K562 (cell line): ENCODE data around the gene CELA3B. TPM values are rescaled to one million over a fixed set of nuclear protein-coding genes. Genes with fewer than 3 reads are reported as not detected.

Experiments used
- ATF1 ChIP-seq, 2 experiments: fragments of 450-650 bp in 1 of 2; IDR thresholded peaks; 2 replicates each; pipeline ENCODE4 v1.6.1; 2016; ENCODE audit warnings: missing compliant biosample characterization in 1 of 2, missing genetic modification characterization in 1 of 2
- CBX3 ChIP-seq, 2 experiments: IDR thresholded peaks; 1 replicate in 1 of 2; 2 replicates in 1 of 2; pipeline ENCODE4 v1.6.1; 2012; ENCODE audit warnings: inconsistent platforms in 2 of 2, low read length in 2 of 2, borderline replicate concordance in 1 of 2, control low read depth in 1 of 2
- CC2D1A ChIP-seq: fragments of 450-650 bp; IDR thresholded peaks from 2 replicates; pipeline ENCODE4 v1.6.1; 2017; ENCODE audit warnings: mild to moderate bottlenecking
- HDGF ChIP-seq: fragments of 450-650 bp; IDR thresholded peaks from 2 replicates; pipeline ENCODE4 v1.6.1; 2016
- KAT8 ChIP-seq: fragments of 450-650 bp; IDR thresholded peaks from 2 replicates; pipeline ENCODE4 v1.6.1; 2016; ENCODE audit warnings: low read depth, mild to moderate bottlenecking
- KDM5B ChIP-seq: fragments of 200-600 bp; sonication (generic); IDR thresholded peaks from 2 replicates; pipeline ENCODE4 v1.6.1; 2012; ENCODE audit warnings: low read depth, mild to moderate bottlenecking, moderate library complexity, low read length, control low read depth, inconsistent platforms; ENCODE audit not compliant: insufficient replicate concordance
- KLF13 ChIP-seq: fragments of 450-650 bp; IDR thresholded peaks from 2 replicates; pipeline ENCODE4 v1.6.1; 2016; ENCODE audit warnings: missing genetic modification characterization, low read depth, mild to moderate bottlenecking, missing compliant biosample characterization, moderate library complexity, borderline replicate concordance
- LARP7 ChIP-seq: fragments of 450-650 bp; IDR thresholded peaks from 2 replicates; pipeline ENCODE4 v1.6.1; 2016
- MAZ ChIP-seq, 2 experiments: fragments of 450-650 bp in 1 of 2; sonication (generic) in 1 of 2; formaldehyde crosslinking; IDR thresholded peaks in 1 of 2; conservative IDR thresholded peaks in 1 of 2; 2 replicates each; pipeline versions ENCODE4 v1.4.0 to v1.5.0; 2020; ENCODE audit warnings: mild to moderate bottlenecking in 1 of 2, missing genetic modification reagents in 1 of 2
- NCOA1 ChIP-seq: fragments of 450-650 bp; IDR thresholded peaks from 2 replicates; pipeline ENCODE4 v1.6.1; 2016; ENCODE audit warnings: low read depth
- PURB ChIP-seq: sonication (generic); formaldehyde crosslinking; IDR thresholded peaks from 2 replicates; pipeline ENCODE4 v1.9.0; 2021; ENCODE audit warnings: low read depth, mild to moderate bottlenecking, missing genetic modification reagents
- RUNX1 ChIP-seq: sonication (generic); IDR thresholded peaks from 2 replicates; pipeline ENCODE4 v1.6.1; 2016; ENCODE audit warnings: antibody characterized with exemption, low read depth
- SMAD1 ChIP-seq: fragments of 150-350 bp; IDR thresholded peaks from 2 replicates; pipeline ENCODE4 v1.6.1; 2014; ENCODE audit warnings: low read length, low read depth; ENCODE audit not compliant: partially characterized antibody
- SRSF9 ChIP-seq: fragments of 200-400 bp; formaldehyde crosslinking; IDR thresholded peaks from 2 replicates; pipeline ENCODE4 v1.6.1; 2017; ENCODE audit warnings: low read depth, low read length, borderline replicate concordance
- ZFP36 ChIP-seq: fragments of 150-350 bp; IDR thresholded peaks from 2 replicates; pipeline ENCODE4 v1.6.1; 2018; ENCODE audit warnings: low read length, low read depth; ENCODE audit not compliant: partially characterized antibody
- polyA plus RNA-seq, 8 experiments: library from polyadenylated mRNA; depleted of rRNA in 4 of 8; stranded (reverse) in 5 of 8; unstranded in 3 of 8; fragments of >200 nt; fragmentation: Nextera tagmentation in 2 of 8; fragmentation: Illumina TruSeq in 1 of 8; extraction: Ambion mirVana in 2 of 8; extraction: Trizol in 1 of 8; gene quantifications; 2 replicates each; pipeline versions ENCODE4 v1.2.1 to v1.2.3, GENCODE V29; 2011 to 2014; ENCODE audit warnings: inconsistent platforms in 1 of 8, missing spikeins in 1 of 8
- total RNA-seq, 7 experiments: library from RNA; depleted of rRNA in 6 of 7; stranded (reverse); fragments of >200 nt in 6 of 7; fragmentation: Illumina TruSeq in 2 of 7; extraction: Trizol in 2 of 7; gene quantifications; 2 replicates each; pipeline versions ENCODE4 v1.2.1 to v1.2.3, GENCODE V29; 2011 to 2021; ENCODE audit warnings: low replicate concordance in 1 of 7
- TF ChIP-seq, protein P1 (sequence below): fragments of 450-650 bp; IDR thresholded peaks from 2 replicates; pipeline ENCODE4 v1.6.1; 2018; ENCODE audit not compliant: partially characterized antibody
- TF ChIP-seq, protein P2 (sequence below): fragments of 450-650 bp; IDR thresholded peaks from 2 replicates; pipeline ENCODE4 v1.6.1; 2016; ENCODE audit warnings: borderline replicate concordance
- TF ChIP-seq, protein P3 (sequence below): fragments of 450-650 bp; formaldehyde crosslinking; IDR thresholded peaks from 2 replicates; pipeline ENCODE4 v1.4.0; 2020; ENCODE audit warnings: mild to moderate bottlenecking, mixed read lengths

Gene CELA3B
- total and polyA plus RNA-seq, 9 of the 15 experiments (the other 6 are each of a cell fraction or from before 2014, with no cell fraction given) = 3.1 TPM; not detected in 8

DNA sequence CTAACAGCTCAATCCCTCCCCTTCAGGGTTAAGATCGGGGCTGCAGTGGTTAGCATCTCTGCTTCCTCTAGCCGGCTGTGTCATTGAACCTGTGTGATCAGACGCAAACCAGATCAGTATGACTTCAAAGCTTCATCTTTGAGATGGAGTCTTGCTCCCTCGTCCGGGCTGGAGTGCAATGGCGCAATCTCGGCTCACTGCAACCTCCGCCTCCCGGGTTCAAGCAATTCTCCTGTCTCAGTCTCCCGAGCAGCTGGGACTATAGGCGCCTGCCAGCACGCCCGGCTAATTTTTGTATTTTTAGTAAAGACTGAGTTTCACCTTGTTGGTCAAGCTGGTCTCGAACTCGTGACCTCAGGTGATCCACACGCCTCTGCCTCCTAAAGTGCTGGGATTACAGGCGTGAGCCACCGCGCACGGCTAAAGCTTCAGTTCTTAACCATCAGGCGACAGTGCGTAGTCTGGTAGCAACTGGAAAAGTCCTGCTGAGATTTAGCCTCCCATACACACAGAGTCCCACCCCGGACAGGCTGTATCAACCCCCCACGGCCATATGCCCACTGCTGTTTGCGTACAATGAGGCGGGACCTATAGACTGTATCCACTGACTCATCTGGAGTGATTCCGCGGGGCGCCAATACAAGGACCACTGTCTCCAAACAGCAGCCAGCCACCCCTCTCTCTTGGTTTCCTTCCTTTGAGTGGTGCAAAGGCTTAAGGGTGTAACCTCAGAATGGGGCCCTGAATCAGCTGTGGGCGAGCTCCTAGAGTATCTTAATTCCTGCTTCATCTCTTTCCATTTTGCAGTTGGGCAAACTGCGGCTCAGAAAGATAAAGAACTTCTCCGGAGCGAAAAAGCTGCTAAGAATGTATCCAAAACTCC is 47.9 kb downstream of the CELA3B start (continued):
- TF ChIP-seq, protein P1, sequence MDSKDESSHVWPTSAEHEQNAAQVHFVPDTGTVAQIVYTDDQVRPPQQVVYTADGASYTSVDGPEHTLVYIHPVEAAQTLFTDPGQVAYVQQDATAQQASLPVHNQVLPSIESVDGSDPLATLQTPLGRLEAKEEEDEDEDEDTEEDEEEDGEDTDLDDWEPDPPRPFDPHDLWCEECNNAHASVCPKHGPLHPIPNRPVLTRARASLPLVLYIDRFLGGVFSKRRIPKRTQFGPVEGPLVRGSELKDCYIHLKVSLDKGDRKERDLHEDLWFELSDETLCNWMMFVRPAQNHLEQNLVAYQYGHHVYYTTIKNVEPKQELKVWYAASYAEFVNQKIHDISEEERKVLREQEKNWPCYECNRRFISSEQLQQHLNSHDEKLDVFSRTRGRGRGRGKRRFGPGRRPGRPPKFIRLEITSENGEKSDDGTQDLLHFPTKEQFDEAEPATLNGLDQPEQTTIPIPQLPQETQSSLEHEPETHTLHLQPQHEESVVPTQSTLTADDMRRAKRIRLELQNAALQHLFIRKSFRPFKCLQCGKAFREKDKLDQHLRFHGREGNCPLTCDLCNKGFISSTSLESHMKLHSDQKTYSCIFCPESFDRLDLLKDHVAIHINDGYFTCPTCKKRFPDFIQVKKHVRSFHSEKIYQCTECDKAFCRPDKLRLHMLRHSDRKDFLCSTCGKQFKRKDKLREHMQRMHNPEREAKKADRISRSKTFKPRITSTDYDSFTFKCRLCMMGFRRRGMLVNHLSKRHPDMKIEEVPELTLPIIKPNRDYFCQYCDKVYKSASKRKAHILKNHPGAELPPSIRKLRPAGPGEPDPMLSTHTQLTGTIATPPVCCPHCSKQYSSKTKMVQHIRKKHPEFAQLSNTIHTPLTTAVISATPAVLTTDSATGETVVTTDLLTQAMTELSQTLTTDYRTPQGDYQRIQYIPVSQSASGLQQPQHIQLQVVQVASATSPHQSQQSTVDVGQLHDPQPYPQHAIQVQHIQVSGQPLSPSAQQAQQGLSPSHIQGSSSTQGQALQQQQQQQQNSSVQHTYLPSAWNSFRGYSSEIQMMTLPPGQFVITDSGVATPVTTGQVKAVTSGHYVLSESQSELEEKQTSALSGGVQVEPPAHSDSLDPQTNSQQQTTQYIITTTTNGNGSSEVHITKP = no peak
- TF ChIP-seq CBX3 (IDR thresholded peaks at IDR 0.05; ENCODE audit: borderline replicate concordance in 1 of 2, low read length in 2 of 2) = no peak
- TF ChIP-seq SRSF9 = no peak
- TF ChIP-seq ZFP36 = no peak
- TF ChIP-seq HDGF = no peak
- TF ChIP-seq KAT8 = no peak
- TF ChIP-seq LARP7 = no peak
- no peak for TF ChIP-seq PURB
- TF ChIP-seq KDM5B = peak; percentile 42
- 0 out of 2 replicates have a peak, but pooled peaks have one; percentile 7 for TF ChIP-seq NCOA1
- TF ChIP-seq RUNX1 = no peak; the same call in 1 of the 2 replicates
- TF ChIP-seq, protein P2, sequence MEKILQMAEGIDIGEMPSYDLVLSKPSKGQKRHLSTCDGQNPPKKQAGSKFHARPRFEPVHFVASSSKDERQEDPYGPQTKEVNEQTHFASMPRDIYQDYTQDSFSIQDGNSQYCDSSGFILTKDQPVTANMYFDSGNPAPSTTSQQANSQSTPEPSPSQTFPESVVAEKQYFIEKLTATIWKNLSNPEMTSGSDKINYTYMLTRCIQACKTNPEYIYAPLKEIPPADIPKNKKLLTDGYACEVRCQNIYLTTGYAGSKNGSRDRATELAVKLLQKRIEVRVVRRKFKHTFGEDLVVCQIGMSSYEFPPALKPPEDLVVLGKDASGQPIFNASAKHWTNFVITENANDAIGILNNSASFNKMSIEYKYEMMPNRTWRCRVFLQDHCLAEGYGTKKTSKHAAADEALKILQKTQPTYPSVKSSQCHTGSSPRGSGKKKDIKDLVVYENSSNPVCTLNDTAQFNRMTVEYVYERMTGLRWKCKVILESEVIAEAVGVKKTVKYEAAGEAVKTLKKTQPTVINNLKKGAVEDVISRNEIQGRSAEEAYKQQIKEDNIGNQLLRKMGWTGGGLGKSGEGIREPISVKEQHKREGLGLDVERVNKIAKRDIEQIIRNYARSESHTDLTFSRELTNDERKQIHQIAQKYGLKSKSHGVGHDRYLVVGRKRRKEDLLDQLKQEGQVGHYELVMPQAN = no peak
- TF ChIP-seq KLF13 = no peak
- no peak for TF ChIP-seq MAZ (CRISPR knock-in tag; conservative IDR thresholded peaks at IDR 0.05 in 1 of 2, IDR thresholded peaks at IDR 0.05 in 1 of 2)
- TF ChIP-seq CC2D1A = 0 out of 2 replicates have a peak, but pooled peaks have one; percentile 14
- TF ChIP-seq SMAD1 = no peak
- TF ChIP-seq, protein P3, sequence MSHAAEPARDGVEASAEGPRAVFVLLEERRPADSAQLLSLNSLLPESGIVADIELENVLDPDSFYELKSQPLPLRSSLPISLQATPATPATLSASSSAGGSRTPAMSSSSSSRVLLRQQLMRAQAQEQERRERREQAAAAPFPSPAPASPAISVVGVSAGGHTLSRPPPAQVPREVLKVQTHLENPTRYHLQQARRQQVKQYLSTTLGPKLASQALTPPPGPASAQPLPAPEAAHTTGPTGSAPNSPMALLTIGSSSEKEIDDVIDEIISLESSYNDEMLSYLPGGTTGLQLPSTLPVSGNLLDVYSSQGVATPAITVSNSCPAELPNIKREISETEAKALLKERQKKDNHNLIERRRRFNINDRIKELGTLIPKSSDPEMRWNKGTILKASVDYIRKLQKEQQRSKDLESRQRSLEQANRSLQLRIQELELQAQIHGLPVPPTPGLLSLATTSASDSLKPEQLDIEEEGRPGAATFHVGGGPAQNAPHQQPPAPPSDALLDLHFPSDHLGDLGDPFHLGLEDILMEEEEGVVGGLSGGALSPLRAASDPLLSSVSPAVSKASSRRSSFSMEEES (CRISPR knock-in tag) = peak; percentile 57
- no peak for TF ChIP-seq ATF1 (CRISPR knock-in tag; IDR thresholded peaks at IDR 0.05)
- TF ChIP-seq ATF1 (tag; IDR thresholded peaks at IDR 0.05) = 0 out of 2 replicates have a peak, but pooled peaks have one; percentile 16
